ENCODE data around the gene MICU1.

DNA sequence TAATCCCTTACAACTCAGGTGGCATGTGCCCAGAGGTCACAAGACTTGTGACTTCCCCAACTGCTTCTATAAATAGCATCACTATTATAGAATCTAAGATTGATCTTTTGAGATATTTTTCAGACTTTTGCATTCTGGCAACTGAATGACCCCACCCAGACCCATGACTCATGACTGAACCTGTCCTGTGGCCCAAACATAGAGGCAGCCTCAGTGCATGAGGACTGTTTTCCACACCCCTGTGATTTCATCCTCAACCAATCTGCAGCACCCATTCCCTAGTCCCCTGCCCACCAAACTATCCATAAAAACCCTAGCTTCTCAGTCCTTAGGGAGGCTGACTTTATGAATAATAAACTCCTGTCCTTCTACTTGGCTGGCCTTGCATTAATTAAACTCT lies 84.5 kb downstream of the MICU1 start:
- TF ChIP-seq, protein P1, sequence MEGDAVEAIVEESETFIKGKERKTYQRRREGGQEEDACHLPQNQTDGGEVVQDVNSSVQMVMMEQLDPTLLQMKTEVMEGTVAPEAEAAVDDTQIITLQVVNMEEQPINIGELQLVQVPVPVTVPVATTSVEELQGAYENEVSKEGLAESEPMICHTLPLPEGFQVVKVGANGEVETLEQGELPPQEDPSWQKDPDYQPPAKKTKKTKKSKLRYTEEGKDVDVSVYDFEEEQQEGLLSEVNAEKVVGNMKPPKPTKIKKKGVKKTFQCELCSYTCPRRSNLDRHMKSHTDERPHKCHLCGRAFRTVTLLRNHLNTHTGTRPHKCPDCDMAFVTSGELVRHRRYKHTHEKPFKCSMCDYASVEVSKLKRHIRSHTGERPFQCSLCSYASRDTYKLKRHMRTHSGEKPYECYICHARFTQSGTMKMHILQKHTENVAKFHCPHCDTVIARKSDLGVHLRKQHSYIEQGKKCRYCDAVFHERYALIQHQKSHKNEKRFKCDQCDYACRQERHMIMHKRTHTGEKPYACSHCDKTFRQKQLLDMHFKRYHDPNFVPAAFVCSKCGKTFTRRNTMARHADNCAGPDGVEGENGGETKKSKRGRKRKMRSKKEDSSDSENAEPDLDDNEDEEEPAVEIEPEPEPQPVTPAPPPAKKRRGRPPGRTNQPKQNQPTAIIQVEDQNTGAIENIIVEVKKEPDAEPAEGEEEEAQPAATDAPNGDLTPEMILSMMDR (IDR thresholded peaks at IDR 0.05), result no peak
- TF ChIP-seq EP300 (IDR thresholded peaks at IDR 0.05), result no peak
- TF ChIP-seq POLR2A (IDR thresholded peaks at IDR 0.05), result no peak

Data from upper lobe of left lung (tissue), 4 donors.